Cortex of kidney (tissue), 1 donor: Measurements from ENCODE around the gene REEP1.

Experiments
- DNase-seq: peaks from one replicate; lab custom pipeline; 2025; lab: John Stamatoyannopoulos, UW

REEP1 gene

GRCh38 chr2:86337244-86337835, at the start of gene REEP1:
Gene REEP1, minus strand, starts transcription at chr2:86337626. Its CDS starts 116 bp downstream, at chr2:86337510.
- DNase-seq = no peak

GRCh38 chr2:86383844-86384243, 46.4 kb upstream of the REEP1 start:
- no peak for DNase-seq

GRCh38 chr2:86382698-86383097, 45.3 kb upstream of the REEP1 start:
- DNase-seq = no peak

GRCh38 chr2:86382108-86382507, 44.7 kb upstream of the REEP1 start:
- DNase-seq = no peak

- no peak for DNase-seq
Measured at GRCh38 chr2:86378469-86378868, 41.0 kb upstream of the REEP1 start.

- no peak for DNase-seq
Measured at GRCh38 chr2:86375623-86376022, 38.2 kb upstream of the REEP1 start.

GRCh38 chr2:86372641-86373502, 35.4 kb upstream of the REEP1 start:
- no peak for DNase-seq

- no peak for DNase-seq
Measured at GRCh38 chr2:86372133-86372532, 34.7 kb upstream of the REEP1 start.

GRCh38 chr2:86371527-86371926, 34.1 kb upstream of the REEP1 start:
- DNase-seq = no peak

GRCh38 chr2:86370579-86370978, 33.2 kb upstream of the REEP1 start:
- no peak for DNase-seq

GRCh38 chr2:86368161-86368824, 30.9 kb upstream of the REEP1 start:
- no peak for DNase-seq

GRCh38 chr2:86367499-86367777, 30.0 kb upstream of the REEP1 start:
- no peak for DNase-seq

GRCh38 chr2:86366651-86367498, 29.4 kb upstream of the REEP1 start:
- DNase-seq = no peak

GRCh38 chr2:86364894-86365293, 27.5 kb upstream of the REEP1 start:
- DNase-seq = no peak

- DNase-seq = no peak
Measured at GRCh38 chr2:86360776-86361175, 23.4 kb upstream of the REEP1 start.

- no peak for DNase-seq
Measured at GRCh38 chr2:86358957-86359356, 21.5 kb upstream of the REEP1 start.

GRCh38 chr2:86357392-86357963, 20.1 kb upstream of the REEP1 start:
- DNase-seq = no peak

- no peak for DNase-seq
Measured at GRCh38 chr2:86352727-86353221, 15.3 kb upstream of the REEP1 start.

GRCh38 chr2:86352137-86352726, 14.8 kb upstream of the REEP1 start:
- no peak for DNase-seq

- no peak for DNase-seq
Measured at GRCh38 chr2:86350751-86351150, 13.3 kb upstream of the REEP1 start.

- no peak for DNase-seq
Measured at GRCh38 chr2:86347401-86347800, 10.0 kb upstream of the REEP1 start.
